NT2/D1 (cell line): ENCODE measurements around the gene PDE6G.

Experiments
- SUZ12 ChIP-seq: IDR thresholded peaks from 2 replicates; pipeline ENCODE4 v1.6.1; 2011; ENCODE audit not compliant: insufficient read length, insufficient read depth; ENCODE audit errors: extremely low read depth
- YY1 ChIP-seq: IDR thresholded peaks from 2 replicates; pipeline ENCODE4 v1.6.1; 2011; ENCODE audit not compliant: insufficient read length, insufficient read depth
- ZNF274 ChIP-seq: IDR thresholded peaks from 2 replicates; pipeline ENCODE4 v1.6.1; 2011; ENCODE audit warnings: mild to moderate bottlenecking, low read depth, low read length

DNA sequence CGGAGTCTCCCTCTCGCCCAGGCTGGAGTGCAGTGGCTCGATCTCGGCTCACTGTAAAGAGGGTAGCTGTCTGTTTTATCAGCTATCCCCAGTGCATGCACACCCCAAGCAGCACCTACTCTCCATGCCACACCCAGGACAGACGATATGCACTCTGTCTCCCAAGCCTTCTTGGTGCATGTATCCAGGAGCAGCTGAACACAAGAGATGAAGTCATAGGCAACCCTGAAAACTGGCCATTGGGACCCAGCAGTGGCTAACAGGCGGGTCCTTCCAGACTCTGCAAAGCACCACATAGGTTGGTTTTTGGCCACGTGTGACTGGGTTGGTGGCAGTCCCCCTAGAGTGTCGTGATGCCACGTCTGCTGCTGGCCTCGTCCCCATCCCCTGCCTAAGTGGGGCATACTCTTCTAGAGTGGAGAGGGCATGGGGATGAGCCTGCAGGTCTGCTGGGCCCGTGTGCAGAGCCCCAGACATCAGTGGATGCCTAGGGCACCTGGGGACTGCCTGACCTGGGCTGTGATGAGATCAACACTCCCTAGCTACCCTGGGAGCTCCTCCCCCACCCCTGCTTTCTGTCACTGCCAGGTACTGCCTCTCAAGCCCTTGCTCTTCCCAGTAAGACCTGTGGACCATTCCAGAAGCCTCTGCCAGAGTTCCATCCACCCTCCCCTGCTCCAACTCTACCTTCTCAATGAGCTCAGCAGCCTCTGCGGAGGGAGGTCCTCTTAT is 9.3 kb downstream of the PDE6G start:
- TF ChIP-seq SUZ12 (no peak), ZNF274 (no peak), YY1 (no peak)
